Duodenal mucosa (tissue), 2 donors: ENCODE measurements around the gene NKD2.

Experiments
- H3K27ac ChIP-seq: one replicate; pipeline ENCODE4 v1.7.0; 2013; ENCODE audit warnings: low read depth, low read length
- H3K27me3 ChIP-seq, 2 donors: one replicate each; pipeline ENCODE4 v1.7.0; 2013; ENCODE audit warnings: low read length in 2 of 2, control low read depth in 1 of 2; ENCODE audit not compliant: insufficient read depth in 2 of 2, control insufficient read depth in 1 of 2
- H3K36me3 ChIP-seq, 2 donors: one replicate each; pipeline ENCODE4 v1.7.0; 2013; ENCODE audit warnings: low read length in 2 of 2, control low read depth in 1 of 2; ENCODE audit not compliant: insufficient read depth in 2 of 2, control insufficient read depth in 1 of 2
- H3K4me1 ChIP-seq, 2 donors: one replicate each; pipeline ENCODE4 v1.7.0; 2013; ENCODE audit warnings: low read length in 2 of 2, control low read depth in 1 of 2; ENCODE audit not compliant: insufficient read depth in 2 of 2, control insufficient read depth in 1 of 2
- H3K4me3 ChIP-seq, 2 donors: one replicate each; pipeline ENCODE4 v1.7.0; 2013; ENCODE audit warnings: low read length in 2 of 2, low read depth in 1 of 2
- H3K9ac ChIP-seq, 2 donors: one replicate each; pipeline ENCODE4 v1.7.0; 2013; ENCODE audit warnings: low read length in 2 of 2, low read depth in 1 of 2
- H3K9me3 ChIP-seq, 2 donors: one replicate each; pipeline ENCODE4 v1.7.0; 2013; ENCODE audit warnings: low read length in 2 of 2, control low read depth in 1 of 2; ENCODE audit not compliant: control insufficient read depth in 1 of 2

The NKD2 gene

GRCh38 chr5:1029945-1030625 lies 21.5 kb downstream of the NKD2 start:
- no peaks in the 10 kb centered on the region for H3K4me1 ChIP-seq
- no peak overlapping the region for H3K4me3 ChIP-seq
- H3K27me3 ChIP-seq = no peaks in the 10 kb centered on the region
- no peak overlapping the region for H3K27ac ChIP-seq
- H3K9me3 ChIP-seq = no peaks in the 10 kb centered on the region
- H3K9ac ChIP-seq = no peak overlapping the region
- no peaks in the 10 kb centered on the region for H3K36me3 ChIP-seq

GRCh38 chr5:1030801-1031271 lies 22.2 kb downstream of the NKD2 start:
- Histone ChIP-seq H3K4me1 (no peaks in the 10 kb centered on the region), H3K27ac (no peak overlapping the region), H3K4me3 (no peak overlapping the region), H3K27me3 (no peaks in the 10 kb centered on the region), H3K36me3 (no peaks in the 10 kb centered on the region), H3K9ac (no peak overlapping the region), H3K9me3 (no peaks in the 10 kb centered on the region)

GRCh38 chr5:1031306-1031959 lies 22.8 kb downstream of the NKD2 start:
- no peak overlapping the region for H3K27ac ChIP-seq
- no peaks in the 10 kb centered on the region for H3K36me3 ChIP-seq
- H3K9me3 ChIP-seq = no peaks in the 10 kb centered on the region
- no peaks in the 10 kb centered on the region for H3K4me1 ChIP-seq
- no peak overlapping the region for H3K4me3 ChIP-seq
- no peak overlapping the region for H3K9ac ChIP-seq
- H3K27me3 ChIP-seq = no peaks in the 10 kb centered on the region

GRCh38 chr5:1032011-1032410 lies 23.4 kb downstream of the NKD2 start:
- Histone ChIP-seq H3K4me3 (no peak overlapping the region), H3K4me1 (no peaks in the 10 kb centered on the region), H3K36me3 (no peaks in the 10 kb centered on the region), H3K27me3 (no peaks in the 10 kb centered on the region), H3K27ac (no peak overlapping the region), H3K9me3 (no peaks in the 10 kb centered on the region), H3K9ac (no peak overlapping the region)

- H3K36me3 ChIP-seq = no peaks in the 10 kb centered on the region
- H3K9ac ChIP-seq = no peak overlapping the region
- H3K27me3 ChIP-seq = no peaks in the 10 kb centered on the region
- H3K9me3 ChIP-seq = no peaks in the 10 kb centered on the region
- no peak overlapping the region for H3K27ac ChIP-seq
- no peak overlapping the region for H3K4me3 ChIP-seq
- H3K4me1 ChIP-seq = no peaks in the 10 kb centered on the region
These were observed 24.0 kb downstream of the NKD2 start for GRCh38 chr5:1032551-1033027.

- no peak overlapping the region for H3K9ac ChIP-seq
- H3K27me3 ChIP-seq = no peaks in the 10 kb centered on the region
- H3K4me1 ChIP-seq = no peaks in the 10 kb centered on the region
- no peaks in the 10 kb centered on the region for H3K36me3 ChIP-seq
- no peak overlapping the region for H3K27ac ChIP-seq
- no peak overlapping the region for H3K4me3 ChIP-seq
- no peaks in the 10 kb centered on the region for H3K9me3 ChIP-seq
These were observed 24.6 kb downstream of the NKD2 start for GRCh38 chr5:1033178-1033577.

- Histone ChIP-seq H3K9me3 (no peaks in the 10 kb centered on the region), H3K36me3 (peaks cover 0 to 2% of the 10 kb centered on the region in 2 donors), H3K27me3 (no peaks in the 10 kb centered on the region), H3K27ac (no peak overlapping the region), H3K9ac (no peak overlapping the region), H3K4me1 (no peaks in the 10 kb centered on the region), H3K4me3 (no peak overlapping the region)
These were observed 25.2 kb downstream of the NKD2 start for GRCh38 chr5:1033606-1034420.

GRCh38 chr5:1034421-1034905 lies 25.9 kb downstream of the NKD2 start:
- Histone ChIP-seq H3K36me3 (peaks cover 0 to 2% of the 10 kb centered on the region in 2 donors), H3K9ac (no peak overlapping the region), H3K4me1 (no peaks in the 10 kb centered on the region), H3K27me3 (no peaks in the 10 kb centered on the region), H3K27ac (no peak overlapping the region), H3K4me3 (no peak overlapping the region), H3K9me3 (no peaks in the 10 kb centered on the region)

GRCh38 chr5:1034986-1035385 lies 26.4 kb downstream of the NKD2 start:
- no peak overlapping the region for H3K27ac ChIP-seq
- no peak overlapping the region for H3K9ac ChIP-seq
- no peak overlapping the region for H3K4me3 ChIP-seq
- peaks cover 0 to 2% of the 10 kb centered on the region in 2 donors for H3K36me3 ChIP-seq
- no peaks in the 10 kb centered on the region for H3K9me3 ChIP-seq
- no peaks in the 10 kb centered on the region for H3K27me3 ChIP-seq
- no peaks in the 10 kb centered on the region for H3K4me1 ChIP-seq
